ENCODE results near the gene IMMP2L. TPM values are rescaled to one million over a fixed set of nuclear protein-coding genes. Genes with fewer than 3 reads are reported as not detected.
A peak's percentile ranks its signal among the peaks of the same experiment; 100 is the strongest.

IMMP2L gene
- total and polyA plus RNA-seq, 2 of the 4 experiments (the other 2 are of a cell fraction): 5.8 to 9.3 TPM

DNA sequence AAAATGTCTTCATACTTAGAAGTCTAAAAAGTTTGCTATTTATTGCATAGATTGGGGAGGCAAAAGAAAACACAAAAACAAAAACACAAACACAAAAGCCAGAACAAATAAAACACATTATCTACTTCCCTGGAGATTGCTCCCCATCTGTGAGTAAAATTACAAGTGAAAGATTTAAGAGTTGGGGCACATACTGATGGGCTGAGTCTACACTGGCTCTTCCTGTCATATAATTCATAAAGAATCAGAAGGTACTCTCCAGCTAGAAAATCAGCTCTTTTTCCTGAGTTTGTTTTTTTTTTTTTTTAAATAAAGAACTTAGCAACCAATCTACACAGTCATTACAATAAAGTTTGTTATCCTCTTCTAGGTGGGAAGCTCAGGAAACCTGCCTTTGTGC lies 663.8 kb downstream of the IMMP2L start:
- no TSS peak for BruUV-seq (replicated peaks)
- no peak overlapping the region for H2BK5ac ChIP-seq (ENCODE audit: low read depth, low read length, poor library complexity, severe bottlenecking)
- H3K56ac ChIP-seq (ENCODE audit: extremely low read depth, insufficient read depth, low read length): no peak overlapping the region
- ATAC-seq (ENCODE audit: low read depth) (no peak), DNase-seq (peak; percentile 8)
- H3K36me3 ChIP-seq (ENCODE audit: control insufficient read depth, insufficient read depth, low read length): no peaks in the 10 kb centered on the region
- H3K4me2 ChIP-seq (ENCODE audit: low read depth, low read length): no peak overlapping the region
- no peaks in the 10 kb centered on the region for H3K4me1 ChIP-seq (ENCODE audit: control insufficient read depth, insufficient read depth, low read length)
- H4K20me1 ChIP-seq (ENCODE audit: insufficient read depth, low read length): no peaks in the 10 kb centered on the region
- H3K79me1 ChIP-seq (ENCODE audit: low read depth in 1 of 2, low read length in 2 of 2): no peaks in the 10 kb centered on the region
- no peaks in the 10 kb centered on the region for H3K9me1 ChIP-seq (ENCODE audit: insufficient read depth, low read length)
- H2BK20ac ChIP-seq (ENCODE audit: low read depth, low read length): no peak overlapping the region
- no peak overlapping the region for H3K14ac ChIP-seq (replicated peaks; ENCODE audit: low read depth, low read length)
- no peak overlapping the region for H3K4ac ChIP-seq (ENCODE audit: low read depth, low read length)
- TF ChIP-seq CHD1 (IDR thresholded peaks at IDR 0.05; ENCODE audit: low read depth, low read length): no peak
- TF ChIP-seq RAD21 (IDR thresholded peaks at IDR 0.05; ENCODE audit: low read length): no peak
- TF ChIP-seq, protein P1, sequence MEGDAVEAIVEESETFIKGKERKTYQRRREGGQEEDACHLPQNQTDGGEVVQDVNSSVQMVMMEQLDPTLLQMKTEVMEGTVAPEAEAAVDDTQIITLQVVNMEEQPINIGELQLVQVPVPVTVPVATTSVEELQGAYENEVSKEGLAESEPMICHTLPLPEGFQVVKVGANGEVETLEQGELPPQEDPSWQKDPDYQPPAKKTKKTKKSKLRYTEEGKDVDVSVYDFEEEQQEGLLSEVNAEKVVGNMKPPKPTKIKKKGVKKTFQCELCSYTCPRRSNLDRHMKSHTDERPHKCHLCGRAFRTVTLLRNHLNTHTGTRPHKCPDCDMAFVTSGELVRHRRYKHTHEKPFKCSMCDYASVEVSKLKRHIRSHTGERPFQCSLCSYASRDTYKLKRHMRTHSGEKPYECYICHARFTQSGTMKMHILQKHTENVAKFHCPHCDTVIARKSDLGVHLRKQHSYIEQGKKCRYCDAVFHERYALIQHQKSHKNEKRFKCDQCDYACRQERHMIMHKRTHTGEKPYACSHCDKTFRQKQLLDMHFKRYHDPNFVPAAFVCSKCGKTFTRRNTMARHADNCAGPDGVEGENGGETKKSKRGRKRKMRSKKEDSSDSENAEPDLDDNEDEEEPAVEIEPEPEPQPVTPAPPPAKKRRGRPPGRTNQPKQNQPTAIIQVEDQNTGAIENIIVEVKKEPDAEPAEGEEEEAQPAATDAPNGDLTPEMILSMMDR (conservative IDR thresholded peaks at IDR 0.05; ENCODE audit: low read depth, low read length): no peak
- no peak for TF ChIP-seq FOS (IDR thresholded peaks at IDR 0.05; ENCODE audit: low read depth, low read length)
- no peak for TF ChIP-seq ELK1 (IDR thresholded peaks at IDR 0.05; ENCODE audit: borderline replicate concordance, low read depth, low read length)
- no peak for TF ChIP-seq RFX5 (IDR thresholded peaks at IDR 0.05; ENCODE audit: low read depth, low read length)
- TF ChIP-seq, protein P2, sequence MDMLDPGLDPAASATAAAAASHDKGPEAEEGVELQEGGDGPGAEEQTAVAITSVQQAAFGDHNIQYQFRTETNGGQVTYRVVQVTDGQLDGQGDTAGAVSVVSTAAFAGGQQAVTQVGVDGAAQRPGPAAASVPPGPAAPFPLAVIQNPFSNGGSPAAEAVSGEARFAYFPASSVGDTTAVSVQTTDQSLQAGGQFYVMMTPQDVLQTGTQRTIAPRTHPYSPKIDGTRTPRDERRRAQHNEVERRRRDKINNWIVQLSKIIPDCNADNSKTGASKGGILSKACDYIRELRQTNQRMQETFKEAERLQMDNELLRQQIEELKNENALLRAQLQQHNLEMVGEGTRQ (IDR thresholded peaks at IDR 0.05; ENCODE audit: low read depth, low read length): no peak
- no peak for TF ChIP-seq NFE2L2 (IDR thresholded peaks at IDR 0.05; ENCODE audit: low read depth, low read length)
- TF ChIP-seq POLR2A (IDR thresholded peaks at IDR 0.05; ENCODE audit: low read depth, low read length): no peak
- no peak for TF ChIP-seq MAZ (IDR thresholded peaks at IDR 0.05; ENCODE audit: borderline replicate concordance, low read depth, low read length)
- no peak for TF ChIP-seq MAFK (IDR thresholded peaks at IDR 0.05; ENCODE audit: low read depth, low read length)
- TF ChIP-seq SMC3 (IDR thresholded peaks at IDR 0.05; ENCODE audit: low read depth, low read length): no peak
- no peak for TF ChIP-seq RCOR1 (IDR thresholded peaks at IDR 0.05; ENCODE audit: insufficient replicate concordance, low read length)
- H2AFZ ChIP-seq (replicated peaks; ENCODE audit: low read length, poor library complexity): no peak overlapping the region
- POLR2A ChIA-PET (ENCODE audit: unreplicated experiment): interaction anchor here (0.6 kb wide), 1 partner anchor 14 kb away, joined by 4 read pairs; no protein-coding TSS in a partner anchor
- H2AK5ac ChIP-seq (ENCODE audit: low read depth, low read length): no peak overlapping the region
- dilution Hi-C loops (cut with HindIII; ENCODE audit: low sequenced_read_pairs, unreplicated experiment) (no loop called here), intact Hi-C loops (cut with micrococcal nuclease) (no loop called here), in situ Hi-C loops (cut with MboI; ENCODE audit: low sequenced_read_pairs) (no loop called here)
- no peak overlapping the region for H3K18ac ChIP-seq (ENCODE audit: low read depth, low read length)
- H3K27ac ChIP-seq (ENCODE audit: insufficient read depth, low read length): no peak overlapping the region
- no peak overlapping the region for H3K4me3 ChIP-seq (ENCODE audit: insufficient read depth, low read depth, low read length)
- no peak overlapping the region for H4K8ac ChIP-seq (ENCODE audit: low read depth in 2 of 2, low read length in 2 of 2)
- CTCF ChIA-PET: interaction anchor here (0.6 kb wide), 1 partner anchor 817 kb away, joined by 3 read pairs; no protein-coding TSS in a partner anchor
- H4K91ac ChIP-seq (ENCODE audit: insufficient read depth, low read depth, low read length): no peak overlapping the region
- H3K9me3 ChIP-seq (ENCODE audit: control insufficient read depth, insufficient read depth, low read length): no peaks in the 10 kb centered on the region
- H3K9ac ChIP-seq (ENCODE audit: low read depth, low read length): no peak overlapping the region
- no peak overlapping the region for H4K5ac ChIP-seq (ENCODE audit: low read depth, low read length)
- H2BK15ac ChIP-seq (ENCODE audit: low read depth, low read length): no peak overlapping the region
- H2BK120ac ChIP-seq (ENCODE audit: low read depth, low read length): no peak overlapping the region
- H3K27me3 ChIP-seq (ENCODE audit: control insufficient read depth, insufficient read depth, low read length): no peaks in the 10 kb centered on the region
- no peak overlapping the region for H2AK9ac ChIP-seq (replicated peaks; ENCODE audit: low read depth, low read length, poor library complexity)
- H3K23ac ChIP-seq (ENCODE audit: low read depth, low read length): no peak overlapping the region
